Myocyte (in vitro differentiated cells): ENCODE data around the gene ZNF43. TPM values are rescaled to one million over a fixed set of nuclear protein-coding genes. Genes with fewer than 3 reads are reported as not detected.
A peak's percentile ranks its signal among the peaks of the same experiment; 100 is the strongest.
"Not testable (repeated sequence)": the region's sequence is repeated elsewhere in the genome, so short reads cannot be mapped to it uniquely, and the experiment has no call there.

Experiments
- DNase-seq: peaks from one replicate; pipeline ENCODE4 v3.0.0-alpha.2; 2012; ENCODE audit warnings: low read depth
- polyA plus RNA-seq: library from polyadenylated mRNA; unstranded; fragments of >200 nt; gene quantifications from one replicate; pipeline ENCODE4 v1.2.1, GENCODE V29; 2012; ENCODE audit warnings: missing spikeins
- total RNA-seq: library from RNA; depleted of rRNA; stranded (reverse); fragments of >200 nt; gene quantifications from 2 replicates; pipeline ENCODE4 v1.2.3, GENCODE V29; 2014

Gene ZNF43
- 6.0 and 8.6 TPM in 2 replicates for total RNA-seq
- polyA plus RNA-seq, result 1.7 TPM

- DNase-seq, result peak; percentile 98
These were observed at the start of gene ZNF43 for GRCh38 chr19:21835810-21836444. TSS of gene ZNF43 (minus strand) at chr19:21836182. CDS start at chr19:21836038, 144 bp downstream.

DNA sequence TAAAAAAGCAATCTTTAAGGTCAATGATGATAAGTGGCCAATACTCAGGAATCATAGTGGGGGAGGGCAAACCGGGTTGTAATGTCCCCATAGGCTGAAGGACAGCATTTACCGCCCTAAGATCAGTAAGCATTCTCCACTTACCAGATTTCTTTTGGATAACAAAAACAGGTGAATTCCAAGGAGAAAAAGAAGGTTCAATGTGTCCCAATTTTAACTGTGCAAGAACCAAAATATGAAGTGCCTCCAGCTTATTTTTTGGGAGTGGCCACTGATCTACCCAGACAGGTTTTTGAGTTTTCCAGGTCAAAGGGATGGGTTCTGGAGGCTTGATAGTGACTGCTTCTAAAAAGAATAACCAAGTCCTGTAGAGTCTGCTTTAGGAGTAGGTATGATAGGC is 49.5 kb upstream of the ZNF43 start:
- DNase-seq, result not testable (repeated sequence)

DNA sequence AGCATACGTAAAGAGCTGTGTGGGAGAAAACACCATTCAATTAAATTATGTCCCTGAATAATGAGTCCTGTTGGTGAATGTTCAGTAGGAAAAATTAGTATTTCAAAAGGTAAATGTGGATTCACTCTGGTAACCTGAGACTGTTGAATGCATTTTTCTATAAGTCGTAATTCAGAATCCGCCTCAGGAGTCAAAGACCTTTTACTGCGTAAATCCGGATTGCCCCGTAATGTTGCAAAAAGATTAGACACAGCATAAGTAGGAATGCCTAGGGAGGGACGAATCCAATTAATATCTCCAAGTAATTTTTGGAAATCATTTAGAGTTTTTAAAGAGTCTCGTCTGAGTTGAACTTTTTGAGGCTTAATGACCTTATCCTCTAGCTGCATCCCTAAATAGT is 48.8 kb upstream of the ZNF43 start:
- DNase-seq, result not testable (repeated sequence)

GRCh38 chr19:21883516-21883915 is 47.5 kb upstream of the ZNF43 start:
- DNase-seq, result no peak

DNA sequence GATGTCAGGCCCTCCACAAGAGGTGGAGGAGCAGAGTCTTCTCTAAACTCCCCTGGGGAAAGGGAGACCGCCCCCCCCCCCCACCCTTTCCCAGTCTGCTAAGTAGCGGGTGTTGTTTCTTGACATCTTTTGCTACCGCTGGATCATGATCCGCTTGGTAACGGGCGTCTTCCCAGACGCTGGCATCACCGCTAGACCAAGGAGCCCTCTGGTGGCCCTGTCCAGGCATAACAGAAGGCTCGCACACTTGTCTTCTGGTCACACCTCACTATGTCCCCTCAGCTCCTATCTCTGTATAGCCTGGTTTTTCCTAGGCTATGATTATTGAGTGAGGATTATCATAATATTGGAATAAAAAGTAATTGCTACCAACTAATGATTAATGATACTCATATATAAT is 44.8 kb upstream of the ZNF43 start:
- DNase-seq, result not testable (repeated sequence)

- no peak for DNase-seq
These were observed 42.7 kb upstream of the ZNF43 start for GRCh38 chr19:21878646-21879045.

DNA sequence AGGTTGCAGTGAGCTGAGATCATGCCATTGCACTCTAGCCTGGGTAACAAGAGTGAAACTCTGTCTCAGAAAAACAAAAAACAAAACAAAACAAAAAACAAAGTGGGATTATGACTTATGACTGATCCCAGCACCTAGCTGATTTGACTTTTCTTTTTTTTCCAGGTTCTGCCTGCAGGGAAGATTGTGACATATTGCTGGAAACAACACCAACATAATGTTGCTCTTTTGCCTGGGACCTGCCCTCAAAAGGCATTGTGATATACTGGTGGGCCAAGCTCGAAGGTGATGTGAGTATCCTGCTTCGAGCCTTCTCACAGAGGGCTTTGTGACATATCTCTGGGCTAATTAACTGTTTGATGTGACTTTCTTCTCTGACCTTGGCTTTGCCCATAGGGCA is 42.0 kb upstream of the ZNF43 start:
- no peak for DNase-seq

DNA sequence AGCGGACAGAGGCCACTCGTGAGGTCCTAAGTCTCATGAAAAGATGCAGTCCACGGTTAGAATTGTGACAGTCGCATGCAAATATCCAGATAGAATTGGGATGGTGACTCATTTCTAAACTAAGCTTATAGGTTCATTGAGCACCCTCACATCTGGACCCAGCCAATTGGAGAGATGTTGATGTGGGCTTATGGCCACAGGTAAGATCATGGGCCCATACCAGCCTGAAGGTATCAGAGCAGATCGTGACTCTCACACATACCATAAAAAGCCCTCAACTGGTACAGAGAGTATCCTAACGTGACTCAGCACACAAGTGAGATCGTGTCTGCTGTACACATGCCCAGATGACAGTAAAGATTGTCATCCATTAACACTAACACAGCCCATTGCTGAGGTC is 40.6 kb upstream of the ZNF43 start:
- DNase-seq, result not testable (repeated sequence)

GRCh38 chr19:21856773-21857514 is 21.0 kb upstream of the ZNF43 start:
- DNase-seq, result no peak

GRCh38 chr19:21851596-21852345 is 15.8 kb upstream of the ZNF43 start:
- DNase-seq, result peak; percentile 95

- DNase-seq, result no peak
These were observed 14.8 kb upstream of the ZNF43 start for GRCh38 chr19:21850656-21851255.

DNA sequence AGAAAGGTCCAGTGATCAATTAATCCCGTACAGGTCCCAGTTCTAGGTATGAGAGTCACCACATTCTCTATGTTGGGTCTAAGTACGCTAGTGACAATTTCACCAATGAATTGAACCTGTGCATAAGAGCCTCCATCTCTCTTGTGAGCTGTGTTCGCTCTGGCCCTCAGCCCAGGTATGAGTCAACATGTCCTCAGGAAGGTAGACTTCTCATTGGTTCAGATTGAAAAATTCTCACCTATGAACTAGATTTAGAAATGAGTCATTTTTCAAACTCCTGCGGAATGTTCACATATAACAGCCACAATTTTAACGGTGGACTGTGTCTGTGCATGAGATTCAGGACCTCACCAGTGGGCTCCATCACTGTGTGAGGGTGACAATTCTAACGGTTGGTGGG is 12.7 kb upstream of the ZNF43 start:
- no peak for DNase-seq

- DNase-seq, result no peak
These were observed 7.1 kb upstream of the ZNF43 start for GRCh38 chr19:21843081-21843480.

GRCh38 chr19:21841488-21842097 is 5.6 kb upstream of the ZNF43 start:
- DNase-seq, result no peak

DNA sequence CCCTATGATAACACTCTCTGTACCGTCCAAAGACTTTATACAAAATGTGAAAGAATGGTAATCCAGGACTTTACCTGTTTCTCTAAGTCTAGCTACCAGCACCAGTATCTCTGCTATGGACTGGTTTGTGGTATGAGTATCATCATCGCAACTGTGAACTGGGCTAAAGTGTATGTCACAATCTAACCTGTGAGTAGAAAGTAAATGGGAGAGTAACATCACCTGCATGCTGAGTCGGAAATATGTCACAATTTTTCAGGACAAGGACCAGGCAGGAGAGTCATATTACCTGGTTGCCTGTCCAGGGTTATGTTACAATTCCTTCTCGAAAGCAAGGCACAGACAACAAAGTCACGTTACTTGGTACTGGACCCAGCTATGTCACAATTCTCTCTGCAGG is 5.1 kb upstream of the ZNF43 start:
- DNase-seq, result no peak

GRCh38 chr19:21839976-21840375 is 4.0 kb upstream of the ZNF43 start:
- DNase-seq, result no peak

DNA sequence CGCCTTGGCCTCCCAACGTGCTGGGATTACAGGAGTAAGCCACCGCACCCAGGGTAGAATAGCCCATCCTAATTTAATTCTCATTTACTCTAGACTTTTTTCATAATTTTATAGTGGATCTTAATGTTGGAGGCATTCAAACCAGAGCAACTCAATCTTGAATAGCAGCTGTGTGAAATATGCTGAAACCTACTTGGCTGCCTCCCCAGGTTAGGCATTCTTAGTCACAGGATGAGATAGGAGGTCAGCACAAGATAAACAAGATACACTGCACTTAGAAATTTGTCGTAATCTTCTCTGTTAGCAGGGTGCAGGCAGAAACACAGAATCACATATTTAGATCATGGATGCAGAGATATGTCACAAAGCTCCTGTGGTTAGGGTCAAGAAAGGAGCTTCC is 2.7 kb upstream of the ZNF43 start:
- DNase-seq, result no peak

DNA sequence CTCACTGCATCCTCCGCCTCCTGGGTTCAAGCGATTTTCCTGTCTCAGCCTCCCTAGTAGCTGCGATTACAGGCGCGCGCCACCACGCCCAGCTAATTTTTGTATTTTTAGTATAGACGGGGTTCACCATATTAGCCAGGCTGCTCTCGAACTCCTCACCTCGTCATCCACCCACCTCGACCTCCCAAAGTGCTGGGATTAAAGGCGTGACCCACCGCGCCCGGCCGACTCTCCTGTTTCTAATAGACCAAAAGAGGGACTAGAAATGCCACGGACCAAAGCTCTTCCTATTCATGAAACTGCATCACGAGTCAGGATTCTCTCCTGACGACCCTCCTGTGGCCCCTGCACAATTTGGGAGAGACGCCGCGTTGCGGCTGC is 563 bp downstream of the ZNF43 start:
- DNase-seq, result no peak

DNA sequence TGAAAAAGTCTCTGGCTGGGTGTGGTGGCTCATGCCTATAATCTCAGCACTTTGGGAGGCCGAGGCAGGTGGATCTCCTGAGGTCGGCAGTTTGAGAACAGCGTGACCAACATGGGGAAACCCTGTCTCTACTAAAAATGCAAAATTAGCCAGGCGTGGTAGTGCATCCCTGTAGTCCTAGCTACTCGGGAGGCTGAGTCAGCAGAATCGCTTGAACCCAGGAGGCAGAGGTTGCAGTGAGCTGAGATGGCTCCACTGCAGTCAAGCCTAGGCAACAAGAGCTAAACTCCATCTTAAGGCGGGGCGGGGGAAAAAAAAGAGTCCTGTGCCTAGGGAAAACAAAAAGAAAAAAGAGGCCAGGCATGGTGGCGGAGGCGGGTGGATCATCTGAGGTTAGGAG is 2.2 kb downstream of the ZNF43 start:
- no peak for DNase-seq

DNA sequence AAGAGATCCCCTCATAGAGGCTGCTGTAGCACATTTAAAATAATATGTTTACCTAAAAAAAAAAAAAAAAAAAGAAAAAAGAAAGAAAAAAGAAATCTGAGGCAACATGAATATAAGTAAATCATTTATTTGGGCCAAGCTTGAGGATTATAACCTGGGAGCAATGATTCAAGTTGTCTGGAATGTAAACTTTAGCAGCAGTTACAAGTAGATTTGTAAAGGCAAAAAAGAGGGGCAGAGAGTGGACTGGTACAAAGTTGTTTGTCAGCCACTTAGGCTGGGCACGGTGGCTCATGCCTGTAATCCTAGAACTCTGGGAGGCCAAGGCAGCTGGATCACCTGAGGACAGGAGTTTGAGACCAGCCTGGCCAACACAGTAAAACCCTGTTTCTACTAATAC is 11.3 kb downstream of the ZNF43 start:
- DNase-seq, result no peak

- no peak for DNase-seq
These were observed 12.8 kb downstream of the ZNF43 start for GRCh38 chr19:21823224-21823623.
